Mucosa of descending colon (tissue), 3 donors: ENCODE data around the gene ADAMTS13. TPM values are rescaled to one million over a fixed set of nuclear protein-coding genes. Genes with fewer than 3 reads are reported as not detected.
"Not testable (repeated sequence)": the region's sequence is repeated elsewhere in the genome, so short reads cannot be mapped to it uniquely, and the experiment has no call there.

ENCODE experiments used
- ATAC-seq: fragments of 200-7000 bp; cut with Tn5 transposase; one replicate; pipeline ENCODE4 v1.9.1; 2020; ENCODE audit warnings: mild to moderate bottlenecking, moderate library complexity
- DNase-seq, 3 donors: peaks; one replicate each; pipeline ENCODE4 v3.0.0-alpha.2; 2020
- H3K36me3 ChIP-seq: fragments of 200-600 bp; one replicate; pipeline ENCODE4 v1.8.0; 2021; ENCODE audit warnings: low read depth, mild to moderate bottlenecking
- H3K4me1 ChIP-seq: fragments of 200-600 bp; one replicate; pipeline ENCODE4 v1.8.0; 2021; ENCODE audit warnings: low read depth, mild to moderate bottlenecking
- H3K4me3 ChIP-seq: fragments of 200-600 bp; one replicate; pipeline ENCODE4 v1.8.0; 2021; ENCODE audit warnings: mild to moderate bottlenecking
- H3K9me3 ChIP-seq: fragments of 200-600 bp; one replicate; pipeline ENCODE4 v1.8.0; 2021; ENCODE audit warnings: mild to moderate bottlenecking
- intact Hi-C, 2 donors: fragments of 100-400 bp; cut with DNase I in 1 of 2; cut with micrococcal nuclease in 1 of 2; formaldehyde crosslinking; loops; one replicate each; pipeline versions ENCODE4 v1.11.0 to v1.11.1; 2022; cut with DNase I, micrococcal nuclease
- long read RNA-seq, 2 donors: library from polyadenylated mRNA; unstranded; transcript quantifications; one replicate each; pipeline ENCODE4 v2.0.0, GENCODE V29; 2019 to 2021
- total RNA-seq, 3 donors: library from RNA; stranded (reverse); fragmentation: NEBNext Ultra II Directional in 2 of 3; extraction: Animal tissue kit (Norgen Biotek cat#: 25700) in 2 of 3; gene quantifications; one replicate each; pipeline versions ENCODE4 v1.2.1 to v1.2.4, GENCODE V29; 2021 to 2023
- TF ChIP-seq, protein P1 (sequence below): fragments of 200-600 bp; IDR thresholded peaks from one replicate; pipeline ENCODE4 v1.8.0; 2022; ENCODE audit warnings: antibody characterized with exemption, mild to moderate bottlenecking
- donor health status: DM: no; HTN: no; CAD: no; lungs with moderate emphysema.
- donor health status: DM: no; HTN: no; CAD: no.
- donor health status: DM: no; HTN: yes; CAD: no.

The ADAMTS13 gene
- 1 to 10 TPM; 3.3 to 5.0 (median 3.6) TPM for total RNA-seq
- long read RNA-seq, donor 1, partial matches to known transcripts, result 1 of 4 reads
- long read RNA-seq, donor 1, other reads (novel, unspliced or antisense), result 3 of 4 reads
- long read RNA-seq, donor 2, result 0 reads

DNA sequence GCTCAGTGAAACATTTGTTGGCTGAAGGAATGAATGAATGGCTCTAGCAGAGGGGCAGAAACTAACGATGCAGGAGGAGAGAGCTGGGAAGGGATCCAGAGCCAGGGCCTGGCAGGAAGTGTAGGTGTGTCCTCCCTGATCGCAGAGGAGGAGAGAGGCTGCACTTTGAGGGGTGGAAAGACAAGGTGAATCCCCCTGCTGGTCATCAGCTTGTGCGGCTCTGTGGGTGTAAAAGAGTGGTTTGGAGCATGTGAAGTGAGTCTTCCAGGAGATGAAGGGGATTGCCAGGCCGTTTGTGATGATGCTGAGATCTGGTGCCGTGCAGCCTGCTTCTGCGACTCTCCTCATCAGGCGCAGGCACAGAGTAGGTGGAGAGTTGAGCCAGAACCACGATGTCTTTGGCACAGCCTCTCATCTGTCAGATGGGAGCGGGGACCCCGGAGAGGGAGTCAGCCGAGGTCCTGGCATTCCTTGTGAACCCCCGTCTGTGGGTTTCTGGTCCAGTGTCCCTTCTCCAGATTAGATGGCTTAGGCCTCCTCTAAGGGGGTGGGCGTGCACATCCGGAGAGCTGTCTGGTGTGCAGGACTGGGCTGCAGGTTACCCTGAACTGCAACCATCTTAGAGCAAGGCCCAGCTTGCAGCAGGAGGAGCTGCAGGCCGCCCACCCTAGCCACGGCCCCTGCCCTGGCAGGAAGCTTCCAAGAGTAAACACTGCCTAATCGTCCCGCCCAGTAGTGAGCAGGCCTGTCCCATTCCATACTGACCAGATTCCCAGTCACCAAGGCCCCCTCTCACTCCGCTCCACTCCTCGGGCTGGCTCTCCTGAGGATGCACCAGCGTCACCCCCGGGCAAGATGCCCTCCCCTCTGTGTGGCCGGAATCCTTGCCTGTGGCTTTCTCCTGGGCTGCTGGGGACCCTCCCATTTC is at the start of gene ADAMTS13:
Gene ADAMTS13, plus strand, starts transcription at position 753 of the 928 bp plus-strand sequence. Its CDS starts 77 bp downstream, at position 830.
- no peak for DNase-seq
- Histone ChIP-seq H3K9me3 (no peaks in the 10 kb centered on the region), H3K36me3 (no peaks in the 10 kb centered on the region), H3K4me3 (no peak within 1 kb of the TSS), H3K4me1 (peaks cover 6% of the 10 kb centered on the region)
- ATAC-seq, result no peak
- TF ChIP-seq, protein P1, sequence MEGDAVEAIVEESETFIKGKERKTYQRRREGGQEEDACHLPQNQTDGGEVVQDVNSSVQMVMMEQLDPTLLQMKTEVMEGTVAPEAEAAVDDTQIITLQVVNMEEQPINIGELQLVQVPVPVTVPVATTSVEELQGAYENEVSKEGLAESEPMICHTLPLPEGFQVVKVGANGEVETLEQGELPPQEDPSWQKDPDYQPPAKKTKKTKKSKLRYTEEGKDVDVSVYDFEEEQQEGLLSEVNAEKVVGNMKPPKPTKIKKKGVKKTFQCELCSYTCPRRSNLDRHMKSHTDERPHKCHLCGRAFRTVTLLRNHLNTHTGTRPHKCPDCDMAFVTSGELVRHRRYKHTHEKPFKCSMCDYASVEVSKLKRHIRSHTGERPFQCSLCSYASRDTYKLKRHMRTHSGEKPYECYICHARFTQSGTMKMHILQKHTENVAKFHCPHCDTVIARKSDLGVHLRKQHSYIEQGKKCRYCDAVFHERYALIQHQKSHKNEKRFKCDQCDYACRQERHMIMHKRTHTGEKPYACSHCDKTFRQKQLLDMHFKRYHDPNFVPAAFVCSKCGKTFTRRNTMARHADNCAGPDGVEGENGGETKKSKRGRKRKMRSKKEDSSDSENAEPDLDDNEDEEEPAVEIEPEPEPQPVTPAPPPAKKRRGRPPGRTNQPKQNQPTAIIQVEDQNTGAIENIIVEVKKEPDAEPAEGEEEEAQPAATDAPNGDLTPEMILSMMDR, result no peak
- intact Hi-C loops, result no loop called here

DNA sequence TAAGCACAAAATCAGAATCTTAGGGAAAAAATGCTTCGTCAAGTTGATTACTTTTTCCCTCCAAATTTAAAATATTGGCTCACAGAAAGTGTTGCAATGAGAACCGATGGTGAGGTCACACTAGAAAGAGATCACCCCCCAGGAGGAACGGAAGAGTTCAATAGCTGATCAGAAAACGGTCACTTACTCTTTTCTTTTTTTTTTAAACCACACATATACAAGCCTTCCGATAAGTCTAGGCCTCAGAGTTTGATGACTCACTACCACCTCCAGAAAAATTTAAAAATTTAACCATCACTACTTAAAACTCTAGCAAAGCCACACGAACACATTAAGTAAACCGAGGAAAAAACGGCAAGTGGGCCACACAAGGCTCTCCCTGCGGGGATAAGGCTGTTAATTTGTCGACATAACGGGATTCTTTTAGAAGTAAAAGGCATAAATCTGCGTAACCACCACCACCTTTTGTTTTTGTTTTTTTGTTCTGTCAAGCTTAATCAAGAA is 47.5 kb upstream of the ADAMTS13 start:
- Histone ChIP-seq H3K9me3 (no peaks in the 10 kb centered on the region), H3K4me3 (peak overlapping the region; percentile 97), H3K4me1 (peaks cover 27% of the 10 kb centered on the region), H3K36me3 (peaks cover 5% of the 10 kb centered on the region)
- DNase-seq (no peak), ATAC-seq (no peak)
- intact Hi-C loops, result no loop called here
- TF ChIP-seq, protein P1, result no peak

DNA sequence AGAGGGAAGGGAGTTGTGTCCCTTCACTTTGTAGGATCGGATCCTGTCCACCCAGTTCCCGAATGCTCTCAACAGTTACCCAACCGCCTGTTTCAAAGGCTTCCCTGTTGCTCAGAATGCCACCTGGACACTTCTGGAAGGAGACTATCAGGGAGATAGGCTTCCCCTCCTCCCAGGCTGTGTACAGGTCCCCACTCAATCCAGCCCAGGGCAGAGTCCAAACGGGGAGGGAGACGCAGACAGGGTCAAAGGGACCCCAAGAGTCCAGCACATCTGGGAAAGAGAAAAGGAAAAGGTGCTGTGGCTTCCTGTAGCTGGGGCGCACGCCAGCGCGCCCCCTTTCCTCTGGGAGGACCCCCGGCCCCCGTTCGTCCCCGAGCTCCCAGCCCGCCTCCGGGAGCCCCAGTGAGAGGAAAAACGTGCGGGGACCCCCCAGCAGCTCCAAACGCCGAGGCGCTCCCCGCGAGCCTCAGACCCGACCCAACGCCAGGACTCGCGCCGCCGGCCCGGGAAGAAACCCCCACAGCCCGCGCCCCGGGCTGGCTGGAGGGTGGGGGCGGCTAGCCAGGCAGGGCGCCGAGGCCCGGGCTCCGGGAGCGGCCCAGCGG is 46.9 kb upstream of the ADAMTS13 start:
- peak; percentile 45 for ATAC-seq
- peaks cover 21% of the 10 kb centered on the region for H3K4me1 ChIP-seq

DNA sequence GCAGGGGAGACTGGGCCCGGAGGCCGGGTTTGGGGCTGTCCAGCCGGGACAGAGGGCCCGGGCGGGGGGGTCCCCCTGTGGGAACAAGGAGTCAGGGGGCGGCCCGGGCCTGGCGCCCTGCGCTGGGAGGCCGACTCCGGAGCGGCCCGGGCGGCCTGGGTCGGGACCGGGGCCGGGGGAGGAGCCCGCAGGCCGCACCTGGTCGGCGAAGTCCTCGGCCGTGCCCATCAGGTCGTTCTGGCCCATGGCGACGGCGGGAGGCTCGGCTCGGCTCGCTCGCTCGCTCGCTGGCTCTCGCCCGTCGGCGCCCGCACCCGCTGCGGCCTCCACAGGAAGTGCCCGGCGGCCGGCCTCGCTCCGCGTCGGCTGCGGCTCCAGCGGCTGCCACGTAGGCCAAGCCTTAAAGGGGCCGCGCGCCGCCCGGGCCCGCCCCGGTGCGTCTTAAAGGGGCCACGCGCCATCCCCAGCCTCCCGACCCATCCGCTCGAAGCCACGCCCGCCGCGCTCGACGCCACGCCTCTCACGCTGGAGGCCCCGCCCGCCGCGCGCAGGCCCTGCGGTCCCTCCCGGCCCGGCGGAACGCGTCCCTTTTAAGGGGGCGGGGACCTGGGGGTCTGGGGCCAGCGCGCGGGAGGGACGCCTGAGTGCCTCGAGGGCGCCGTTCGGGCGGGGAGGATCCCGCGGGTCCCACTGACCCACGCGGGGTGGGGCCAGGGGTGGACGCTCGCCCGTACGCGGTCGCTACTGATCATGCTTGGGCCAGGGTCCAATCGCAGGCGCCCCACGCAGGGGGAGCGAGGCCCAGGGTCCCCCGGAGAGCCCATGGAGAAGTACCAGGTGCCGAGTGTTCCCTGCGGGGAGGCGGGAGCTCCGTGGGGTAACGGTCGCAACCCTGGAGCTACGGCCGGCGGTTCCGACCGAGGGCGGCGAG is 46.2 kb upstream of the ADAMTS13 start, which contains the start of the genes STKLD1 and SURF4:
Gene STKLD1, plus strand, starts transcription at position 643 of the 931 bp plus-strand sequence. Its CDS starts 108 bp downstream, at position 751.
Gene SURF4, minus strand, starts transcription at position 337 of the 931 bp plus-strand sequence. Its CDS starts 91 bp downstream, at position 246.
- intact Hi-C loops, result no loop called here
- Histone ChIP-seq H3K4me1 (peaks cover 20% of the 10 kb centered on the region), H3K9me3 (no peaks in the 10 kb centered on the region), H3K4me3 (peak within 1 kb of the TSS; percentile 97), H3K36me3 (no peaks in the 10 kb centered on the region)
- TF ChIP-seq, protein P1, result peak; percentile 14
- ATAC-seq (peak; percentile 96), DNase-seq (peak; percentile 98 to 99 (median 98))

More for the DNA sequence above, 46.9 kb upstream of the ADAMTS13 start:
- Histone ChIP-seq H3K9me3 (no peaks in the 10 kb centered on the region), H3K36me3 (peaks cover 5% of the 10 kb centered on the region), H3K4me3 (peak overlapping the region; percentile 97)
- DNase-seq, result peak in 2 of 3 donors; percentile 62 to 64
- TF ChIP-seq, protein P1, result no peak
- intact Hi-C loops, result no loop called here

DNA sequence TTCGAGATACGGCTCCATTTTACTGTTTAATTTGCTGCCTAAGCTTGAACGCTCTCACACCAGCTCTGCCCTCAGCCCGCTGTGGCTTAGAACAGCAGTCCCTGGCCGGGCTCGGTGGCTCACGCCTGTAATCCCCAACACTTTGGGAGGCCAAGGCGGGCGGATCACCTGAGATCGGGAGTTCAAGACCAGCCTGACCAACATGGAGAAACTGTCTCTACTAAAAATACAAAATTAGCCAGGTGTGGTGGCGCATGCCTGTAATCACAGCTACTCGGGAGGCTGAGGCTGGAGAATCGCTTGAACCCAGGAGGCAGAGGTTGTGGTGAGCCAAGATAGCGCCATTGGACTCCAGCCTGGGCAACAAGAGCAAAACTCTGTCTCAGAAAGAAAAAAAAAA is 44.9 kb upstream of the ADAMTS13 start:
- ATAC-seq, H3K9me3 ChIP-seq, intact Hi-C loops, H3K4me3 ChIP-seq, H3K36me3 ChIP-seq, DNase-seq: not testable (repeated sequence)
- H3K4me1 ChIP-seq, result peaks cover 11% of the 10 kb centered on the region
